Ectodermal cell (in vitro differentiated cells): ENCODE data around the gene SRF.

Experiments used
- H3K27ac ChIP-seq: 2 replicates; pipeline ENCODE4 v1.7.0; 2013; ENCODE audit warnings: mild to moderate bottlenecking, low read depth, low read length; ENCODE audit not compliant: insufficient read depth, poor library complexity, severe bottlenecking
- H3K27me3 ChIP-seq: 2 replicates; pipeline ENCODE4 v1.7.0; 2013; ENCODE audit warnings: mild to moderate bottlenecking, low read length; ENCODE audit not compliant: insufficient read depth, control insufficient read depth, poor library complexity, severe bottlenecking
- H3K36me3 ChIP-seq: one replicate; pipeline ENCODE4 v1.7.0; 2013; ENCODE audit warnings: low read length; ENCODE audit not compliant: control insufficient read depth, insufficient read depth
- H3K4me1 ChIP-seq: one replicate; pipeline ENCODE4 v1.7.0; 2013; ENCODE audit warnings: low read length; ENCODE audit not compliant: control insufficient read depth, insufficient read depth
- H3K4me3 ChIP-seq: 2 replicates; pipeline ENCODE4 v1.7.0; 2013; ENCODE audit warnings: low read depth, low read length, control low read depth; ENCODE audit not compliant: insufficient read depth
- H3K9me3 ChIP-seq: 2 replicates; pipeline ENCODE4 v1.7.0; 2013; ENCODE audit warnings: mild to moderate bottlenecking, low read length, moderate library complexity; ENCODE audit not compliant: control insufficient read depth
- WGBS, 2 experiments: methylation state at CpG; one replicate each; pipeline ENCODE4 v1.1.7; 2013; ENCODE audit warnings: missing lambda C conversion rate in 2 of 2; 5-methylcytosine and 5-hydroxymethylcytosine counted together

Gene SRF

DNA sequence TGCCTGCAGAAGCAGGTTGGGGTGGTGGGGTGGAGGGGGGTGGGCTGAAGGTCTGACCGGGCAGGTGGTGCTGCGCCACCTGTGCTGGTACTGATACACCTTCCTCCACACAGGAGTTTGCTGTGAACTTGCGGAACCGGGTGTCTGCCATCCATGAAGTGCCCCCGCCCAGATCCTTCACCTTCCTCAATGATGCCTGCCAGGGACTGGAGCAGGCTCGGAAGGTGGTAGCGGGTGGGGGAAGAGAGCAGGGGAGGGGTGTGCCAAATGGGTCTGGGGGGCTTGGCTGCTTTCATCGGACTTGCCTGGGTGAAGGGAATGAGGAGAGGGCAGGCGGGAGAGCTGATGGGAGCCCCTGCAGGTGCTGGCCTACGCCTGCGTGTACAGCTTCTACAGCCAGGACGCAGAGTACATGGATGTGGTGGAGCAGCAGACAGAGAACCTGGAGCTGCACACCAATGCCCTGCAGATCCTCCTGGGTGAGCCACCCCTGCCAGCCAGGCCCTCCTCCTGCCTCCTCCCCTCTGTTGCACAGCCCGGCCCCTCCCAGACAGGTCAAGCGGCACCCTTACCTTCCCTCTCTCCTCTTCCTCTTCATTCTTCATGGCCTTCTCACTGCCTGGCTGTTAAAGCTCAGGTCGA is 51.5 kb downstream of the SRF start:
- Histone ChIP-seq H3K4me3 (no peak overlapping the region), H3K4me1 (no peaks in the 10 kb centered on the region), H3K36me3 (peaks cover 4% of the 10 kb centered on the region), H3K9me3 (no peaks in the 10 kb centered on the region), H3K27ac (no peak overlapping the region), H3K27me3 (no peaks in the 10 kb centered on the region)
- WGBS, 2 experiments = 92 to 94% methylated on average over 15 of the region's 15 CpGs

DNA sequence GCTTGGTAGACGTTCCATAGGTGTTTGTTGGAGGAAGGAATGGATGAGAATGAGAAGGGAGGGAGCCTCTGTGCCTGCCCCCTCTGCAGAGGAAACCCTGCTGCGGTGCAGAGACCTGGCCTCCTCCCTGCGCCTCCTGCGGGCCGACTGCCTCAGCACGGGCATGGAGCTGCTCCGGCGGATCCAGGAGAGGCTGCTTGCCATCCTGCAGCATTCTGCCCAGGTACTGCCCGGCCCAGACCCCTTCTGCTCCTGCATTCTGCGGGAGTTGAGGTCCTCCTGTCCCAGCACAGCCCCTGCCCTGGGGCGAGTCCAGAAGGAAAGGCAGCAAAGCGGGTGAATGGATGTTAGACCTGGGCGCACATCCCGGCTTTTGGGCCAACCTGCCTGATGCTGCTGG is 52.1 kb downstream of the SRF start:
- Histone ChIP-seq H3K27ac (no peak overlapping the region), H3K9me3 (no peaks in the 10 kb centered on the region), H3K36me3 (peaks cover 4% of the 10 kb centered on the region), H3K4me3 (no peak overlapping the region), H3K4me1 (no peaks in the 10 kb centered on the region), H3K27me3 (no peaks in the 10 kb centered on the region)
- WGBS, 2 experiments = 89% methylated on average over 14 of the region's 14 CpGs

DNA sequence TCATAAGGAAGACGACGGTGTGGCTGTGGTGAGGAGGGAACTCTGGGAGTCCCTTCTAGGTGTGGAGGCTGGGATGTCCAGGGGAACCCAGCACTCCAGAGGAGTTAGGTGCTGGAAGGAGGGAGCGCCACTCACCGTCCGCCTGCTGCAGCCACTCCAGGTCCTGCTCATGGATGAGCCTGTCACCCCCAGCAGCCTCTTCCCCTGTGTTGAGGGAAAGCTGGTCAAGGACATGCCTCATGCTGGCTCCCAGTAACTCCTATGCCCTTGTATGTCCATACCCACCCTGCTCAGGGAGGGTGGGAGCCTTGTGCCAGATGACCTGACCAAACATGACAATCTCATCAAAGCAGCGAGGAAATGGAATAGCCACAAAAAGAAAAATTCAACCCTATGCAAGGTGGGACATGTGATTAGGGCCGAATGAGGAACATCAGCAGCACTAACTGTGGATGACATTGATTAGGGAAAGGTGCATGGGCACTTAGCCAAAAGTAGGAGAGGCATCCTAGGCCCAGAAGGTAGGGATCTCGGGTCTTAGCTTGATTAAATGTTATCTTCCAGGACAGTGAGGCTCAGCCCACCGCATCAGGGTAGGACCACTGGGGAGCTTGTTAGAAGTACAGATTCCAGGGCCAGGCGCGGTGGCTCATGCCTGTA is 55.3 kb downstream of the SRF start:
- no peak overlapping the region for H3K27ac ChIP-seq
- H3K27me3 ChIP-seq = peaks cover 17% of the 10 kb centered on the region
- no peaks in the 10 kb centered on the region for H3K9me3 ChIP-seq
- H3K4me3 ChIP-seq = no peak overlapping the region
- WGBS, 2 experiments = 96 to 97% methylated on average over 11 of the region's 11 CpGs
- H3K36me3 ChIP-seq = peaks cover 4% of the 10 kb centered on the region
- no peaks in the 10 kb centered on the region for H3K4me1 ChIP-seq

DNA sequence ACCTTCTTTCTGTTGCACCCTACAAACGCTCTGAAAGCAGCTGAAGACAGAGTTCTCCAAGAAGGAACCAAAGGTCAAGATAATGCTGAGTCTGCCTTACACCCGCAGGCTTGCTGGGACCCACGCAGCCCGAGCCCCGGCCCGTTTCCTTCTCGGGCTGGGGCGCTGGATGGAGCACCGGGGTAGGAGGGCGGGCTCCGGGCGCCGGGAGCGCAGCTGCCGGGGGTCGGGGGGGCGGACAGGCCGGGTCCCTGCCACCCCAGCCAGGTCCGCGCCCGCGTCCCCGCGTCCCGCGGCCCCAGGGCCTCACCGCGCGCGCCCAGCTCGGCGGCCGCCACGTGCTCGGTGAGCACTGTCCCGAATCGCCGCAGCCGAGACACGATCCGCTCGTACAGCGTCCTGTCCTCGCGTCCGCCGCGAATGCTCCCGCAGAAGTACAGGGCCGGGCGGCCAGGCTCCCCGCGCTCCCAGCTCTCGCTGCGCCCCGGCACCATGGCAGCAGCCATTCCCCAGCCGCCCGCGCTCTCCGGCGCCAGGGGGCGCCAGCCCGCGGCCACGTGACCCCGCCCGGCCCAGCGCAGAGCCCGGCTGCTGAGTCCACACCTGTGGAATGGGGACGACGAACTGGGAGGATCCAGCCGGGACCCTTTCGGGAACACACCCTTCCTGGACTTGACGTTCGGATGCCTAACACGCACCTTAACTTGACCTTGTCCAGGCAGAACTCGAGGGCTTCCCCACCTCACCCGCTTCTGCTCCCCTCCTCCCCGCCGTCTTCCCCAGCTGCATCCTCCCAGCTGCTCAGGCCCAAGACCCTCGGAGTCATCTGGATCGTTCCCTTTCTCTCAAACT is 58.1 kb downstream of the SRF start, which contains the start of gene DNPH1:
Gene DNPH1, minus strand, starts transcription at position 531 of the 852 bp plus-strand sequence. Its CDS starts 25 bp downstream, at position 506.
- Histone ChIP-seq H3K27me3 (peaks cover 28% of the 10 kb centered on the region), H3K36me3 (peaks cover 2% of the 10 kb centered on the region), H3K9me3 (no peaks in the 10 kb centered on the region), H3K4me3 (peak within 1 kb of the TSS; percentile 64), H3K27ac (no peak within 1 kb of the TSS), H3K4me1 (no peaks in the 10 kb centered on the region)
- 5% methylated on average over 82 of the region's 82 CpGs for WGBS, 2 experiments

DNA sequence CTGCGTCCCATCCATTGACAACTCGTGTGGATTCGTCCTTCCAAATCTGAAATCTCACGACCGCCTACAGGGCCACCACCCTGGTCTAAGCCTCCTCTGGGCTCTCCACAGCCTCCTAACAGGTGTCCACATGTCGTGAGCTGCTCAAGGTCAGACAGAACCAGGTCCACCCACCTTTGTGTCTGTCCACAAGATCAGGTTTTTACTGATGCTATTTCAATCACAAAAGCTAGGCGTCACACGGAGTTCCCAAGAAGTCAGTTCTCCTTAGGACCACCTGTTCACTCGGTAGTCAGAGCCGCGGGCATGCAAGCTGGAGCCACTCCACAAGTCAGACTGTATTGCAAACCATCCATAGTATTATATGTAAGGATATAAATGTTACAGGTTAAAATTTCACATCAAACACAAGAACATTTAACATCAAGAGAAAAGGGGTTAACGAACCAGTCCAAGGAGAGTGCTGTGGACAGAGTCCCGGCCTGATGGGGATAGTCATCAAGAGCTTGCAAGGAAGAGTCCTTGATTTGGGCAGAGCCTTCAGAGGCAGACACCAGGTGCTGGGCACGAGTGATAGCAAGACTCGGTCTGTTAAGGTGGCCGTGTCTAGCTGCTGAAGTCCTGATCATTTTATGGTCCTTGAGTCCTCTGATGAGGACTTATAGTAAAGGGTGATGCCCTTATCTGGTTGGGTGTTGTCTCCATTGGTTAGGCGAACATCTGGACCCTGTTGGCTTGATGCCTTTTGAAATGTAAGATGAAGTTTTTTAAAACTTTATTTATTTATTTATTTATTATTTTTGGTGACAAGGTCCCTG is 58.9 kb downstream of the SRF start:
- H3K27ac ChIP-seq = no peak overlapping the region
- WGBS, 2 experiments = 86 to 88% methylated on average over 16 to 17 of the region's 17 CpGs

DNA sequence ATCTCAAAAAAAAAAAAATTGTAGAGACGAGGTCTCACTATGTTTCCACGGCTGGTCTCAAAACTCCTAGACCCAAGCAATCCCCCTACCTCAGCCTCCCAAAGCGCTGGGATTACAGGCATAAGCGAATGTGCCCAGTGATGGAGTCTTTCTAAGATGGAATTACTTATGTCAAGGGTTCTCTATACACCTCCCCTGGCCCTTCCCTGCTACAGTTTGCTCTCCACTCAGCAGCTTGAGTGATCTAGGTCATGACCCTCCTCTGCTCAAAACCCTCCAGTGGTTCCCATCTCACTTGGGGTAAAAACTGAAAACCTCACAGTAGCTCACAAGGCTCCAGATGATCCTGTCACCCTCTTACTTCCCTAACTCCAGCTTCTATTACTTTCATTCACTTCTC is 60.0 kb downstream of the SRF start:
- Histone ChIP-seq H3K9me3 (no peaks in the 10 kb centered on the region), H3K36me3 (no peaks in the 10 kb centered on the region), H3K27me3 (peaks cover 28% of the 10 kb centered on the region), H3K4me3 (no peak overlapping the region), H3K27ac (no peak overlapping the region), H3K4me1 (no peaks in the 10 kb centered on the region)
- WGBS, 2 experiments = 92 to 94% methylated on average over 4 of the region's 4 CpGs

More for the DNA sequence above, 58.9 kb downstream of the SRF start:
- Histone ChIP-seq H3K4me3 (no peak overlapping the region), H3K9me3 (no peaks in the 10 kb centered on the region), H3K27me3 (peaks cover 28% of the 10 kb centered on the region), H3K4me1 (no peaks in the 10 kb centered on the region), H3K36me3 (no peaks in the 10 kb centered on the region)
